Stimulated activated naive CD8-positive, alpha-beta T cell treated with anti-CD3 and anti-CD28 coated beads, Interleukin-15, Interleukin-2, amounts not matched to agents 100 ng/mL and 50 ng/mL, for 24 hours (primary cell): ENCODE results near the gene CRIP1.

ENCODE experiments used
- H3K27ac Mint-ChIP-seq: one replicate; pipeline ENCODE4 v1.8.0; 2021; ENCODE audit warnings: mild to moderate bottlenecking, mixed read lengths
- H3K27me3 Mint-ChIP-seq: one replicate; pipeline ENCODE4 v1.8.0; 2021; ENCODE audit warnings: mixed read lengths
- H3K36me3 Mint-ChIP-seq: one replicate; pipeline ENCODE4 v1.8.0; 2021; ENCODE audit warnings: low read depth, mixed read lengths
- H3K4me1 Mint-ChIP-seq: one replicate; pipeline ENCODE4 v1.8.0; 2021; ENCODE audit warnings: low read depth, mixed read lengths
- H3K4me3 Mint-ChIP-seq: one replicate; pipeline ENCODE4 v1.8.0; 2021; ENCODE audit warnings: mild to moderate bottlenecking, mixed read lengths
- H3K9me3 Mint-ChIP-seq: one replicate; pipeline ENCODE4 v1.8.0; 2021; ENCODE audit warnings: mixed read lengths

CRIP1 gene

GRCh38 chr14:105486163-105486973 is at the start of gene CRIP1:
CRIP1 (plus strand) TSS chr14:105486886; CDS start chr14:105487260, 374 bp downstream.
- Mint-ChIP-seq H3K4me3 (peak within 1 kb of the TSS; percentile 84), H3K36me3 (no peaks in the 10 kb centered on the region), H3K9me3 (no peaks in the 10 kb centered on the region), H3K4me1 (peaks cover 46% of the 10 kb centered on the region), H3K27ac (peak within 1 kb of the TSS; percentile 31), H3K27me3 (no peaks in the 10 kb centered on the region)

DNA sequence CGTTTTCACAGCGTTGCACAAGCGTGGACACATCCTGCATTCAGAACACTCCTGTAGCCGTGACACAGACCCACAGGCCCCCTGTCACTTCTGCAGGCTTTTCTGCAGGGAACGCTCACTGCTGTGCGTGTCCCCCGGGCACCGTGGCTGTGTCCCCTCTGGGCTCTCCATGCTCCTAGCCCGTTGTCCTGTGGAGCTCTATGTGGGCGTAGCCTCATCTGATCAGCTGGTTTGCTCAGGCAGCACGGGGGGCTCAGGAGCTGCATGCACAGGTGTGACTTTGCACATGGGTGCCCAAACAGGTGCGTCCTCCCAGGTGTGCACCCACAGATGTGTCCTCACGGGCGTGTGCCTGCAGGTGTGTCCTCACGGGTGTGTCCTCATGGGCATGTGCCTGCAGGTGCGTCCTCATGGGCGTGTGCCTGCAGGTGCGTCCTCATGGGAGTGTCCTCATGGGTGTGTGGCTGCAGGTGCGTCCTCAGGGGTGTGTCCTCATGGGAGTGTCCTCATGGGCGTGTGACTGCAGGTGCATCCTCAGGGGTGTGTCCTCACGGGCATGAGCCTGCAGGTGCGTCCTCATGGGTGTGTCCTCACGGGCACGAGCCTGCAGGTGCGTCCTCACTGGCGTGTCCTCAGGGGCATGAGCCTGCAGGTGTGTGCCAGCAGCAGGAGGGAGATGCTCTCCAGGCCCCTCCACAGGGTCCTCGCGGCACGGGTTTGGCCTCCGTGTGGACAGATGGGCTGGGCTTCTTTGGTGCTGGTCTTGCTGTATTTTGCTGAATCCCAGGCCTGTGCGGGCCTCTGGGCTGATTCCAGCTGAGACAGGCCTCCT is 49.6 kb upstream of the CRIP1 start:
- H3K27me3 Mint-ChIP-seq, result no peaks in the 10 kb centered on the region
- peaks cover 15% of the 10 kb centered on the region for H3K36me3 Mint-ChIP-seq
- no peak overlapping the region for H3K27ac Mint-ChIP-seq
- H3K9me3 Mint-ChIP-seq, result no peaks in the 10 kb centered on the region
- no peak overlapping the region for H3K4me3 Mint-ChIP-seq
- peaks cover 3% of the 10 kb centered on the region for H3K4me1 Mint-ChIP-seq

DNA sequence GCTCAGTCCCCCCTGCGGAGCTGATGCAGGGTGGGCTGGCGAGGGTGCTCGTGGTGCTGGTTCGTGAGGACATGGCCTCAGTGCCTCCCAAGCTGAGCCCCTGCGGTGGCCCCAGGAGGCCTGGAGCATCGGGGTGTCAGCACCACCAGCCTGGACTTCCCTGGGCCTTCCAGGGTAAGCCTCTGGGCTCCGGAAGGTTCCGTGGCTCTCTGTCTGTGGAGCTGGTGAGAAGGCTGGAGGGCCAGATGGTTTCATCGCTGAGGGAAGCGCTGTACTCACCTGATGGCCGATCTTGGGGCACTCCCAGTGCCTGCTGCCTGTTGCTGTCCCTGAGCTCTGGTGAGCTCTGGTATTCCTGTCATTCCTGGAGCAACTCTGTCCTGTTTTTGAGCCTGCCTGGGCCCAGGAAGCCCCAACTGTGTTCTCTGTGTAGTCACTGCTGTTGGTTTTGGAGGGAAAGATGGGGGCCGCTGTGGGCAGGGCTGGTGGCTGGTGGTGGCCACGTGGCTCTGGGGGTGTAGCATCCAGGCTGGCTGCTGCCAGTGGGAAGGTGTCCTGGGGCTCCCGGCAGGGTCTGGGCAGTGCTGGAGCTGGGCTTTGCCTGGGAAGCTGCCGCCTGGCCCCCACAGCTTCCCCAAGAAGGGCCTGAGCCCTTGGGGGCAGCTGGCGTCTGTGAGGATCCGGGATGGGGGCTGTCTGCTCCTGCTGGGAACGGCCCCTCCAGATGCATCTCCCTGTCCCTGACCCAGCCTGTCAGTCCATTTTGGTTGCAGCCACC is 48.8 kb upstream of the CRIP1 start:
- peaks cover 3% of the 10 kb centered on the region for H3K4me1 Mint-ChIP-seq
- no peaks in the 10 kb centered on the region for H3K9me3 Mint-ChIP-seq
- H3K36me3 Mint-ChIP-seq, result peaks cover 20% of the 10 kb centered on the region
- H3K4me3 Mint-ChIP-seq, result no peak overlapping the region
- no peaks in the 10 kb centered on the region for H3K27me3 Mint-ChIP-seq
- H3K27ac Mint-ChIP-seq, result no peak overlapping the region

DNA sequence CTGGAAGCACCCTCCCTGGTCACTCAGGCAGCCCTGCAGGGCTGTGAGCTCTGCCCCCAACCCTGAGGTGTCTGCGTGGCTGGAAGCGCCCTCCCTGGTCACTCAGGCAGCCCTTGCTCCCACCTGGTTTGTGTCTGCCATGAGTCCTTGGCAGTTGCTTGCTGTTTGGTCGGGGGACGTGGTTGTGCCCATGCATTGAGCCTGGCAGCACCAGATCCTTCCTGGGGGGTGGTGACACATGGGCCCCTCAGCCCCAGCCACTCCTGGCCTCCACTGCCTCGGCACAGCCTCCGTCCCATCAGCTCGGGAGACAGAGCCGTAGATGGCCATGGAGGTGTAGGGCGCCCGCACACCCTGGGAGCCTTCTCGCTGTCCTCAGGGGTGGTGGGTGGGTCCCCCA is 47.5 kb upstream of the CRIP1 start:
- H3K36me3 Mint-ChIP-seq, result peaks cover 20% of the 10 kb centered on the region
- peaks cover 3% of the 10 kb centered on the region for H3K4me1 Mint-ChIP-seq
- H3K27ac Mint-ChIP-seq, result no peak overlapping the region
- no peaks in the 10 kb centered on the region for H3K9me3 Mint-ChIP-seq
- no peaks in the 10 kb centered on the region for H3K27me3 Mint-ChIP-seq
- H3K4me3 Mint-ChIP-seq, result no peak overlapping the region

DNA sequence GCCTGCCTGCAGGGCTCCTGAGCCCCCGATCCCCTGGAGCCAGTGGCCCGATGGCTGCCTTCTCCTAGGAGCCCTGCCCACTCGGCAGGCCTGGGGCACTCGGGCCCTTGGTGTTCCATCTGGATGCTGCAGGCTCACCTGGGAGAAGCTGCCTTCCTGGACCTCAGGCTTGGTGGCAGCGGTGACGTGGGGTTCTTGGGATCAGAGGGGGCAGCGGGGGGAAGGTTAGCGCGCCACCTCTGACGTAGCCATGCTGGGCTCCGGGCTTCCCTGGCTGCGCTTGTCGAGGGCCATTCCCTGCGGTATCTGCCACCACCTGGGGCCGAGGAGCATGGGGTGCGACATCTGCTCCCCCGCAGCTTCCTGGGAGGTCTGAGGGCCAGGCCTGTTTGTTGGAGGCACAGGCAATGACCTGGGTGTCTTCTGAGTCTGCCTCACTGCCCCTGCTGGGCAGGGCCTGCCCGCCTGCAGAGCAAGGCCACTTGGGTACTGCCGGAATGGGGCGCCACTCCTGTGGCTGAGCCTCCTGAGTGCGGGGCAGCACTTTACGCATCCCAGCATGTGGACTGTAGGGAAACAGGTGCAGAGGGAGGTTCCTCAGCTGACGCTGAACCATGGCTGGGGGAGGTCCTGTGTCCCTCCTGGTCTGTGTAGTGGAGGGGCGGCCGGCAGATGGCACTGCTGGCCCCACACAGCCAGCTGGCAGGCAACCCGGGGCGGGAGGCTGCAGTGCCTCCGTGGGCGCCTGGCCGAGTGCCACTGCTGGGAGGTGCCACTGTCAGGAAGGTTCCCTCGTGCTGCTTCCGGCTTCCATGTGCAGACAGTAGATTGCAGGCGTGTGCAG is 46.8 kb upstream of the CRIP1 start:
- Mint-ChIP-seq H3K27ac (no peak overlapping the region), H3K9me3 (no peaks in the 10 kb centered on the region), H3K4me3 (no peak overlapping the region), H3K27me3 (no peaks in the 10 kb centered on the region), H3K4me1 (peaks cover 3% of the 10 kb centered on the region), H3K36me3 (peaks cover 20% of the 10 kb centered on the region)

DNA sequence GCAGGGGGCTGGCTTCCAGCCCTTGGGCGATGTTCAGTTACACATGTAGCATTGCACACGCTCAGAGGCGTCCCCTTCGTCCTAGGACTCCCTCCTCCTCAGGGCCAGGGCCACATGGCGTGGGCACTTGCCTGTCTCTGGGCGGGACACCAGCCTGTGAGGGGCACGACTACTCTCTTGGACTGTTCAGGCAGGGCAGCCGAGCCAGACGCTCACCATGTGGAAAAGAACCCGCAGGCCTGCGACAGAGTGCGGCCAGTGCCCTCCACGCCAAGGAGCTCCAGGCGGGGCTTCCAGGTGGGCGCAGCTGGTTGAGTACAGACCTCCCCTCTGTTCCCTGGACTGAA is 46.2 kb upstream of the CRIP1 start:
- no peak overlapping the region for H3K27ac Mint-ChIP-seq
- no peak overlapping the region for H3K4me3 Mint-ChIP-seq
- H3K9me3 Mint-ChIP-seq, result no peaks in the 10 kb centered on the region
- no peaks in the 10 kb centered on the region for H3K27me3 Mint-ChIP-seq
- peaks cover 18% of the 10 kb centered on the region for H3K36me3 Mint-ChIP-seq
- peaks cover 3% of the 10 kb centered on the region for H3K4me1 Mint-ChIP-seq

GRCh38 chr14:105440992-105441391 is 45.7 kb upstream of the CRIP1 start:
- Mint-ChIP-seq H3K27me3 (no peaks in the 10 kb centered on the region), H3K4me3 (no peak overlapping the region), H3K9me3 (no peaks in the 10 kb centered on the region), H3K36me3 (peaks cover 15% of the 10 kb centered on the region), H3K27ac (no peak overlapping the region), H3K4me1 (peaks cover 3% of the 10 kb centered on the region)

DNA sequence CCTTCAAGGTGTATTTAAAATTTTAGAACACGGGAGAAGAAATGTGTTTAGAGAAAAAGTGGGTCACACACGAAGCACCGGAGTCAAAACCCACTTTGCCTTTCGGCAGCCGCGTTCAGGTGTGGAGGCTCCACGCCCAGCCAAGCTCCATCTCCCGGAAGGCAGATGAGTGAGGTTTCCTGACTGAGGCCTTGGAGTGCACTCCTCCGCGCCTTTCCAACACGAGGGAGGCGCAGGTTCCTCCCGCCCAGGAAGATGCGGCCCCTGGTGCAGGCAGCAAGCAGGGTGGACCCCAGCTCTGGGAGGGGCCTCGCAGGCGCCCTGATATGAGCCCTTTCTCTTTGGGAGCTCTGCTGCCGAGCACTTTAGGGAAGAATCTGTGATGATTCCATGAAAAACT is 44.6 kb upstream of the CRIP1 start:
- Mint-ChIP-seq H3K27ac (no peak overlapping the region), H3K27me3 (no peaks in the 10 kb centered on the region), H3K4me1 (no peaks in the 10 kb centered on the region), H3K36me3 (peaks cover 11% of the 10 kb centered on the region), H3K4me3 (no peak overlapping the region), H3K9me3 (no peaks in the 10 kb centered on the region)

- Mint-ChIP-seq H3K4me1 (no peaks in the 10 kb centered on the region), H3K9me3 (no peaks in the 10 kb centered on the region), H3K4me3 (no peak overlapping the region), H3K36me3 (peaks cover 11% of the 10 kb centered on the region), H3K27me3 (no peaks in the 10 kb centered on the region), H3K27ac (no peak overlapping the region)
Measured at GRCh38 chr14:105442834-105443233, 43.9 kb upstream of the CRIP1 start.

GRCh38 chr14:105444859-105445258 is 41.8 kb upstream of the CRIP1 start:
- H3K4me3 Mint-ChIP-seq, result no peak overlapping the region
- H3K27ac Mint-ChIP-seq, result no peak overlapping the region
- H3K36me3 Mint-ChIP-seq, result peaks cover 11% of the 10 kb centered on the region
- no peaks in the 10 kb centered on the region for H3K9me3 Mint-ChIP-seq
- H3K4me1 Mint-ChIP-seq, result no peaks in the 10 kb centered on the region
- no peaks in the 10 kb centered on the region for H3K27me3 Mint-ChIP-seq

- Mint-ChIP-seq H3K27me3 (no peaks in the 10 kb centered on the region), H3K9me3 (no peaks in the 10 kb centered on the region), H3K36me3 (peaks cover 11% of the 10 kb centered on the region), H3K27ac (no peak overlapping the region), H3K4me3 (no peak overlapping the region), H3K4me1 (no peaks in the 10 kb centered on the region)
Measured at GRCh38 chr14:105445290-105445689, 41.4 kb upstream of the CRIP1 start.

GRCh38 chr14:105445901-105446845 is 40.5 kb upstream of the CRIP1 start:
- no peaks in the 10 kb centered on the region for H3K4me1 Mint-ChIP-seq
- H3K27ac Mint-ChIP-seq, result no peak overlapping the region
- no peak overlapping the region for H3K4me3 Mint-ChIP-seq
- H3K9me3 Mint-ChIP-seq, result no peaks in the 10 kb centered on the region
- no peaks in the 10 kb centered on the region for H3K27me3 Mint-ChIP-seq
- H3K36me3 Mint-ChIP-seq, result peaks cover 11% of the 10 kb centered on the region

GRCh38 chr14:105446971-105447370 is 39.7 kb upstream of the CRIP1 start:
- Mint-ChIP-seq H3K27me3 (no peaks in the 10 kb centered on the region), H3K4me3 (no peak overlapping the region), H3K27ac (no peak overlapping the region), H3K4me1 (no peaks in the 10 kb centered on the region), H3K36me3 (peaks cover 8% of the 10 kb centered on the region), H3K9me3 (no peaks in the 10 kb centered on the region)
